A673 (cell line): Measurements from ENCODE around the gene ITLN2.

Source experiments
- EZH2 ChIP-seq: fragments of 200-600 bp; sonication (generic); IDR thresholded peaks from 2 replicates; pipeline ENCODE4 v1.6.1; 2017; ENCODE audit warnings: borderline replicate concordance, low read depth, mild to moderate bottlenecking, mixed read lengths, antibody characterized with exemption, low read length; ENCODE audit not compliant: poor library complexity, severe bottlenecking
- TF ChIP-seq, protein P1 (sequence below): fragments of 300-800, 200-600 bp; sonication (generic); conservative IDR thresholded peaks from 2 replicates; pipeline ENCODE4 v1.5.1; 2017; ENCODE audit warnings: low read depth, mild to moderate bottlenecking, antibody characterized with exemption, low read length, moderate library complexity, mixed read lengths

- TF ChIP-seq, protein P1, sequence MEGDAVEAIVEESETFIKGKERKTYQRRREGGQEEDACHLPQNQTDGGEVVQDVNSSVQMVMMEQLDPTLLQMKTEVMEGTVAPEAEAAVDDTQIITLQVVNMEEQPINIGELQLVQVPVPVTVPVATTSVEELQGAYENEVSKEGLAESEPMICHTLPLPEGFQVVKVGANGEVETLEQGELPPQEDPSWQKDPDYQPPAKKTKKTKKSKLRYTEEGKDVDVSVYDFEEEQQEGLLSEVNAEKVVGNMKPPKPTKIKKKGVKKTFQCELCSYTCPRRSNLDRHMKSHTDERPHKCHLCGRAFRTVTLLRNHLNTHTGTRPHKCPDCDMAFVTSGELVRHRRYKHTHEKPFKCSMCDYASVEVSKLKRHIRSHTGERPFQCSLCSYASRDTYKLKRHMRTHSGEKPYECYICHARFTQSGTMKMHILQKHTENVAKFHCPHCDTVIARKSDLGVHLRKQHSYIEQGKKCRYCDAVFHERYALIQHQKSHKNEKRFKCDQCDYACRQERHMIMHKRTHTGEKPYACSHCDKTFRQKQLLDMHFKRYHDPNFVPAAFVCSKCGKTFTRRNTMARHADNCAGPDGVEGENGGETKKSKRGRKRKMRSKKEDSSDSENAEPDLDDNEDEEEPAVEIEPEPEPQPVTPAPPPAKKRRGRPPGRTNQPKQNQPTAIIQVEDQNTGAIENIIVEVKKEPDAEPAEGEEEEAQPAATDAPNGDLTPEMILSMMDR = no peak
- TF ChIP-seq EZH2 = no peak
Measured at GRCh38 chr1:160924791-160925651, 29.6 kb downstream of the ITLN2 start.
